HAP-1 (cell line): ENCODE measurements around the gene MYADML2.

ENCODE experiments used
- DNase-seq, 2 experiments: peaks; one replicate each; pipeline ENCODE4 v3.0.0-alpha.2; 2016 to 2020; ENCODE audit warnings: low spot score in 2 of 2
- H3K27me3 ChIP-seq: fragments of 250-450 bp; sonication (Bioruptor Pico); 2 replicates; pipeline ENCODE4 v1.5.1; 2020; ENCODE audit warnings: low read depth, mild to moderate bottlenecking, moderate library complexity
- H3K36me3 ChIP-seq: fragments of 250-450 bp; sonication (Bioruptor Pico); replicated peaks from 2 replicates; pipeline ENCODE4 v1.5.1; 2020; ENCODE audit warnings: mild to moderate bottlenecking
- H3K4me1 ChIP-seq: fragments of 250-450 bp; sonication (Bioruptor Pico); 2 replicates; pipeline ENCODE4 v1.5.1; 2020; ENCODE audit warnings: mild to moderate bottlenecking
- H3K4me3 ChIP-seq: fragments of 250-450 bp; sonication (Bioruptor Pico); 2 replicates; pipeline ENCODE4 v1.5.1; 2020; ENCODE audit warnings: mild to moderate bottlenecking, moderate library complexity
- H3K9me3 ChIP-seq: fragments of 250-450 bp; sonication (Bioruptor Pico); 2 replicates; pipeline ENCODE4 v1.5.1; 2020; ENCODE audit warnings: mild to moderate bottlenecking, moderate library complexity
- in situ Hi-C: fragments of 300-500 bp; cut with MboI; formaldehyde crosslinking; loops from 3 replicates; pipeline ENCODE4 v1.14.3; 2020; ENCODE audit warnings: low sequenced_read_pairs, inconsistent platforms, mixed read lengths

Gene MYADML2

DNA sequence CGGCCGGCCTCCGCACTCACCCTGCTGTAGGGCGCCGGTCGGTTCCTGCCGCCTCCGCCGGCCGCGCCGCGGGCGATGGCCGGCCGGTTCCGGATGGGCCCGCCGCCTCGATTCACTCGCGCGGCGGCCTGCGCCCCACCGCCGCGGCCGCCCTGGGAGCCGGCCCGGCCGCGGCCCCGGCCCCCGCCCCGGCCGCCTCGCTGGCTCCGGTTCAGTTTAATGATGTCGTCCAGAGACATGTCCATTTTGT, 55.8 kb downstream of the MYADML2 start:
- in situ Hi-C loops, result no loop called here

DNA sequence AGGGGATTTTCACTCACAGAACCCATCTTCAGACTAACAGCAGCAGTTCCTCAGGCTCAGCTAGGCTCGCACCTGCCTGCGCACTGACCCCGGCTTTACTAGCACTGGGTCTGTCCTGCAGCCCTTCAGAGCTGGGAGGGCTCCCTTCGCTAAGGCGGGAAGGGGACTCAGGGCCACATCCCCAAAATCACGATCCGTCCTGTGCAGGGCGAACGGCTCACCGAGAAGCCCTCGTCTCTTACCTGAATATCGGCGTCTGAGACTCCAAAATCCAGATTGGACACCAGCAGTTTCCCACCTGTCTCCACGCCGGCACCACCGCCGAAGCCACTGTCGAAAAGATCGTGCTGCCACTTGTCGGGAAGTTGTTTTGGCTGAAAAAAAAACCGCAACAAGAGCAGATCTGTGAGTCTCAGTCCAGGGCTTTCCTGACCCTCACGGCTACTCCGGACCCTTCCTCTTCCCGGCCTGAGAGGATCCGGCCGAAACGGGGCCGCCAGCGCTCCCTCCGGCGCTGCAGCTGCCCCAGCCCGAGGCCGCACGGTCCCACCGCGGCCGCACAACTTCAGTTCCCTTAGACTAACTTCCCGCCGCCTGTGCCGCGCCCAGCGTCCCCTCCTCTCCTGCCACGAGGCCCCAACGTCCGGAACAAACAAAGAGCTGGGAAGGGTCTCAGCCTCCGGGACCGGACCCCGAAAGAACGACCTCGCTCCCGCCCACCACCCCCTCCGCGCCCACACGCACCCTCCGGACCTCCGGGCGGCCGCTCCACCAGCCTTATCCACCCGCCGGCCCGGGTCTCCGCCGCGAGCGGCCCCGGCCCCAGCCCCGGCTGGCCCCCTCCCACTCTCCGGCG, 56.4 kb downstream of the MYADML2 start:
- peak overlapping the region; percentile 84 for H3K4me3 ChIP-seq
- DNase-seq, result no peak
- H3K36me3 ChIP-seq, result peaks cover 61% of the 10 kb centered on the region
- no peaks in the 10 kb centered on the region for H3K9me3 ChIP-seq
- in situ Hi-C loops, result no loop called here
- peaks cover 7% of the 10 kb centered on the region for H3K4me1 ChIP-seq
- H3K27me3 ChIP-seq, result no peaks in the 10 kb centered on the region

More for the DNA sequence above, 55.8 kb downstream of the MYADML2 start:
- Histone ChIP-seq H3K27me3 (no peaks in the 10 kb centered on the region), H3K9me3 (no peaks in the 10 kb centered on the region), H3K4me3 (peak overlapping the region; percentile 84), H3K36me3 (peaks cover 61% of the 10 kb centered on the region), H3K4me1 (peaks cover 7% of the 10 kb centered on the region)
- DNase-seq, result no peak
